Ascending aorta (tissue), 2 donors: ENCODE data around the gene GPC2. TPM values are rescaled to one million over a fixed set of nuclear protein-coding genes. Genes with fewer than 3 reads are reported as not detected.
"Not testable (repeated sequence)": the region's sequence is repeated elsewhere in the genome, so short reads cannot be mapped to it uniquely, and the experiment has no call there.

Experiments used
- DNase-seq, 2 donors: peaks; one replicate each; pipeline ENCODE4 v3.0.0-alpha.2; 2019; ENCODE audit warnings: low spot score in 2 of 2
- H3K27ac ChIP-seq, 2 donors: fragments of 200-600 bp; sonication (generic); one replicate each; pipeline ENCODE4 v1.5.1; 2016 to 2017; ENCODE audit warnings: mild to moderate bottlenecking in 1 of 2
- H3K27me3 ChIP-seq: fragments of 200-600 bp; sonication (generic); one replicate; pipeline ENCODE4 v1.5.1; 2017
- H3K36me3 ChIP-seq, 2 donors: fragments of 200-600 bp; sonication (generic); one replicate each; pipeline ENCODE4 v1.5.1; 2016
- H3K4me1 ChIP-seq, 2 donors: fragments of 200-600 bp; sonication (generic); one replicate each; pipeline ENCODE4 v1.5.1; 2016 to 2017; ENCODE audit warnings: mild to moderate bottlenecking in 1 of 2
- H3K4me3 ChIP-seq, 2 donors: fragments of 200-600 bp; sonication (generic); one replicate each; pipeline ENCODE4 v1.5.1; 2016 to 2017; ENCODE audit warnings: mild to moderate bottlenecking in 1 of 2
- H3K9me3 ChIP-seq, 2 donors: fragments of 200-600 bp; sonication (generic); one replicate each; pipeline ENCODE4 v1.5.1; 2016
- CTCF ChIP-seq, 3 experiments: fragments of 200-600 bp in 2 of 3; fragments of 450-650 bp in 1 of 3; sonication (generic) in 2 of 3; IDR thresholded peaks; one replicate each; pipeline ENCODE4 v1.5.1; 2016 to 2019; ENCODE audit warnings: antibody characterized with exemption in 3 of 3, mild to moderate bottlenecking in 1 of 3, moderate library complexity in 1 of 3
- intact Hi-C: fragments of 100-400 bp; cut with DNase I; formaldehyde crosslinking; loops from one replicate; pipeline ENCODE4 v1.15.1; 2023
- total RNA-seq: library from RNA; depleted of rRNA; stranded (reverse); fragments of >200 nt; gene quantifications from one replicate; pipeline ENCODE4 v1.1.0, GENCODE V29; 2016

Gene GPC2
- total RNA-seq, 1 donor from 2014 or later = not detected

DNA sequence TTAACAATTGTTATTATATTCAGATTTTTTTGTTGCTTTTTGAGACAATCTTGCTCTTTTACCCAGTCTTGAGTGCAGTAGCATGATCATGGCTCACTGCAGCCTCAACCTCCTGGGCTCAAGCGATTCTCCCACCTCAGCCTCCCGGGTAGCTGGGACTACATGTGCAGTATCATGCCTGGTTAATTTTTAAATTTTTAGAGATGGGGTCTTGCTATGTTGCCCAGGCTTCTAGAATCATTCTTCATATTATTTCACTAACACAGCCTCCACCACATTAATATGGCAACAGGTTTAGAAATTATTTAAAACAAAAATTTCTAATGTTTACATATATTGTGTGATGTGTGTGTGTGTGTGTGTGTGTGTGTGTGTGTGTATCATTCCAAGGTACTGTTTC, 29.9 kb downstream of the GPC2 start:
- no peak for TF ChIP-seq CTCF (IDR thresholded peaks at IDR 0.05)
- peaks cover 6 to 9% of the 10 kb centered on the region in 2 donors for H3K4me1 ChIP-seq
- intact Hi-C loops = no loop called here

DNA sequence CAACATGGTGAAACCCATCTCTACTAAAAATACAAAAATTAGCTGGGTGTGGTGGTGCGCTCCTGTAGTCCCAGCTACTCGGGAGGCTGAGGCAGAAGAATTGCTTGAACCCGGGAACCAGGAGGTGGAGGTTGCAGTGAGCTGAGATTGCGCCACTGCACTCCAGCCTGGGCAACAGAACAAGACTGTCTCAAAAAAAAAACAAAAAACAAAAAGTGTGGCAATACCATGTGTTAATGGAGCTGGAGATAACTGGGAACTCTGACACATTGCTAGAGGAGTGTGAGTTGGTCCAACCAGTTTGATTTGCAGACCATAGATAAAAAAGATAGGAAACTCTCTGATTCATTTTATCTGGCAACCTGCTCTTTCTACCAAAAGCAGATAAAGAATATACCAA, 30.8 kb downstream of the GPC2 start:
- H3K36me3 ChIP-seq, H3K4me1 ChIP-seq, H3K9me3 ChIP-seq, H3K27ac ChIP-seq, DNase-seq, intact Hi-C loops, H3K27me3 ChIP-seq, H3K4me3 ChIP-seq: not testable (repeated sequence)

More for the DNA sequence above, 29.9 kb downstream of the GPC2 start:
- no peaks in the 10 kb centered on the region for H3K36me3 ChIP-seq
- no peak for DNase-seq
- H3K9me3 ChIP-seq = no peaks in the 10 kb centered on the region
- no peak overlapping the region for H3K27ac ChIP-seq
- H3K4me3 ChIP-seq = no peak overlapping the region
- H3K27me3 ChIP-seq = no peaks in the 10 kb centered on the region

DNA sequence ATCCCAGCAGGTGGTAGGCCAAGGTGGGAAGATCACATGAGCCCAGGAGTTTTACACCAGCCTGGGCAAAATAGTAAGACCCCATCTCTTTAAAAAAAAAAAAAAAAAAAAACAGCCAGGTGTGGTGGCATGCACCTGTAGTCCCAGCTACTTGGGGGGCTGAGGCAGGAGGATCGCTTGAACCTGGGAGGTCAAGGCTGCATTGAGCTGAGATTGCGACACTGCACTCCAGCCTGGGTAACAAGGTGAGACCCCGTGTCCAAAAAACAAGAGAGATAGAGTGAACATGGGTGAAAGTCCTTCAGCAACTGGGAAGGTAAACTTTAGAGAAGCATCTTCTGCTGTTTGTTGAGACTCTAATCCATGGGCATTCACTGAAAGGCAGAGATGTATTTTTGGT, 34.7 kb downstream of the GPC2 start:
- no peaks in the 10 kb centered on the region for H3K27me3 ChIP-seq
- no peaks in the 10 kb centered on the region for H3K4me1 ChIP-seq
- H3K9me3 ChIP-seq = no peaks in the 10 kb centered on the region
- no peak for TF ChIP-seq CTCF (IDR thresholded peaks at IDR 0.05)
- no peaks in the 10 kb centered on the region for H3K36me3 ChIP-seq
- H3K4me3 ChIP-seq = no peak overlapping the region
- no peak overlapping the region for H3K27ac ChIP-seq
- DNase-seq = no peak
- intact Hi-C loops = no loop called here

DNA sequence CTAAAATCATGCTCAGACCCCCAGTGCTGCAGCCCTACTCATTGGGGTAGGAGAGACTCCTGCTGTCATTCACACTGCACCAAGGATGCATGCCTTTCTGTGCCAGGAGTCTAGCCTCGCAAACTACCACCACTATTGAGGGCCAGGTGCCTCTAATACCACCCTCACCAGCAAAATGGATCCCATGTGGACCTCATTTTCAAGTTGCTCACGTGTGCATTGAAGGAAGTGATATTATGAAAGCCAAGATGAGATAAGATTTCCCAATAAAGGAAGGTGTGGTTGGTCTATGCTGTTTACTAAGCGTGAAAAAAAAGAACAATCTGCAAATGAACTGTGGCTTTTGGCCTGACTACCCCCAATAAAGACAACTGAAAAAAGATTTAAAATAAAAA, 35.6 kb downstream of the GPC2 start:
- intact Hi-C loops = no loop called here
- no peak overlapping the region for H3K27ac ChIP-seq
- TF ChIP-seq CTCF (IDR thresholded peaks at IDR 0.05) = no peak
- no peaks in the 10 kb centered on the region for H3K9me3 ChIP-seq
- no peak overlapping the region for H3K4me3 ChIP-seq
- H3K36me3 ChIP-seq = no peaks in the 10 kb centered on the region
- no peak for DNase-seq
- H3K27me3 ChIP-seq = no peaks in the 10 kb centered on the region
- no peaks in the 10 kb centered on the region for H3K4me1 ChIP-seq

- H3K36me3 ChIP-seq = no peaks in the 10 kb centered on the region
- no peaks in the 10 kb centered on the region for H3K4me1 ChIP-seq
- intact Hi-C loops = no loop called here
These were observed 39.1 kb downstream of the GPC2 start for GRCh38 chr7:100137851-100138760.

More at GRCh38 chr7:100137851-100138760, 39.1 kb downstream of the GPC2 start:
- H3K4me3 ChIP-seq = no peak overlapping the region
- no peak for DNase-seq
- H3K9me3 ChIP-seq = no peaks in the 10 kb centered on the region
- no peak for TF ChIP-seq CTCF (IDR thresholded peaks at IDR 0.05)
- H3K27me3 ChIP-seq = no peaks in the 10 kb centered on the region
- H3K27ac ChIP-seq = no peak overlapping the region
